NK-92 (cell line): Measurements from ENCODE around the gene TCFL5.
"Not testable (repeated sequence)": the region's sequence is repeated elsewhere in the genome, so short reads cannot be mapped to it uniquely, and the experiment has no call there.

Experiments
- DNase-seq: peaks from one replicate; lab custom pipeline; 2025; ENCODE audit not compliant: unreplicated experiment; lab: John Stamatoyannopoulos, UW

TCFL5 gene

GRCh38 chr20:62856931-62857619 is 4.5 kb downstream of the TCFL5 start:
- DNase-seq: no peak

DNA sequence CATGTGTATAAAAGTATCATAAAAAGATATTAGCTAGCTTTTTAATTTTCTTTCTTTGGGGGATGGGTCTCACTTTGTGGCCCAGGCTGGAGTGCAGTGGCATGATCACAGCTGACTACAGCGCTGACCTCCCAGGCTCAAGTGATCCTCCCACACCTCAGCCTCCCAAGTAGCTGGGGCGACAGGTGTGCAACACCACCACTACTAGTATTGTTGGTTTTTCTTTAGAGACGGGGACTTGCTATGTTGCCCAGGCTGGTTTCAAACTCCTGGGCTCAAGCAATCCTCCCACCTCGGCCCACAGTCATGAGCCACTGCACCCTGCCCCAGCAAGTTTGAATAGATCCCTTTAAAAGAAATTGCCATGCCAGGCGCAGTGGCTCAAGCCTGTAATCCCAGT is 6.5 kb downstream of the TCFL5 start:
- no peak for DNase-seq

- no peak for DNase-seq
These were observed 7.5 kb downstream of the TCFL5 start for GRCh38 chr20:62854121-62854520.

- DNase-seq: not testable (repeated sequence)
These were observed 8.3 kb downstream of the TCFL5 start for GRCh38 chr20:62853304-62853703.

GRCh38 chr20:62852841-62853240 is 8.8 kb downstream of the TCFL5 start:
- DNase-seq: no peak

- no peak for DNase-seq
These were observed 9.4 kb downstream of the TCFL5 start for GRCh38 chr20:62852196-62852595.

DNA sequence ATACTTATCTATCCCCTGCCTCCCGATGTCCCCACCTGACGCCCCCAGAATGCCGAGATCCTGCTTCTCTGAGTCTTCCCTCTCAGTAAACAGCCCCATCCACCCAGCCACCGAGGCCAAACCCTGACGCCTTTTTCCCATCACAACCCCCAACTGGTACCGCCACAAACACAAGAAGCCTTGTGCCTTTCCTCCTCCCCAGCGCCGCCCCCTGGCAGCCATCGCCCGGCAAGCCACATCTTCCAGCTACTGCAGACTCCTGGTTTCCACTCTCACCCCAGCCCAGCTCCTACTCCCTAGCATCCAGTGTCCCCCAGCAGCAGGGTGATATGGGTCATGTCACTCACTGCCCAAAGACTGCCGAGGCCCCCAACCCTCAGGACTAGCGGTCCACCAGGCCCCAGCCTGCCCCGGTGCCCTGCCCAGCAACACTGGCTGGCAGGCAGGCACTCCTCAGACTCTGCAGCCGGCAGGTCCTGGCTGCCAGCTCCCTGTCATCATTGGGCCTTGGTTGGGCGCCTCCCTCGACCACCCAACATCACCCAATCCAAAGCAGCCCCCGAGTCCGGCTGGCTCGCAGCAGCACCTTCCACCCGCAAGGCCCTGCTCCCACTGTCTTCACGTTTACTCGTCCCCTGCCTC is 11.2 kb downstream of the TCFL5 start:
- DNase-seq: no peak

DNA sequence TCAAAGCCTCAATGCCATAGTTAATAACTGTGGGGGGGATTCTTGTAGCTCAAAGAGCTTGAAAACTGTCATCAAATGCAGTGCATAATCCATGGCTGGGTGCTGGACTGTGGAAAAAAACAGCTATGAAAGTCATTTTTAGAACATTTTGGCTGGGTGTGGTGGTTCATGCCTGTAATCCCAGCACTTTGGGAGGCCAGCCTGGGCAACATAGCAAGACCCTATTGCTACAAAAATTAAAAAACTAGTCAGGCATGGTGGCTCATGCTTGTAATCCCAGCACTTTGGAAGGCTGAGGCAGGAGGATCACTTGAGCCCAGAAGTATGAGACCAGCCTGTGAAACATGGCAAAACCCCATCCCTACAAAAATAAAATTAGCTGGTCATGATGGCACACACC is 12.2 kb downstream of the TCFL5 start:
- DNase-seq: no peak

DNA sequence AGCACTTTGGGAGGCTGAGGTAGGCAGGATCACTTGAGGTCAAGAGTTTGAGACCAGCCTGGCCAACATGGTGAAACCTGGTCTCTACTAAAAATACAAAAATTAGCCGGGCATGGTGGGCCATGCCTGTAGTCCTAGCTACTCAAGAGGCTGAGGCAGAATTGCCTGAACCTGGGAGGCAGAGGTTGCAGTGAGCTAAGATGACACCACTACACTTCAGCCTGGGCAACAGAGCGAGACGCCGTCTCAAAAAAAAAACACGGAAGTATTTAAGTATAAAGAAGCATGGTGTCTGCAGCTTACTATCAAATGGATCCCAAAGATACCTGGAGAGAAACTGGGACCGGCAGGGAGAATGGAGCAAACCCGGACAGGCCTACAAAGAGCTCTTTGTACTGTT is 12.7 kb downstream of the TCFL5 start:
- not testable (repeated sequence) for DNase-seq

DNA sequence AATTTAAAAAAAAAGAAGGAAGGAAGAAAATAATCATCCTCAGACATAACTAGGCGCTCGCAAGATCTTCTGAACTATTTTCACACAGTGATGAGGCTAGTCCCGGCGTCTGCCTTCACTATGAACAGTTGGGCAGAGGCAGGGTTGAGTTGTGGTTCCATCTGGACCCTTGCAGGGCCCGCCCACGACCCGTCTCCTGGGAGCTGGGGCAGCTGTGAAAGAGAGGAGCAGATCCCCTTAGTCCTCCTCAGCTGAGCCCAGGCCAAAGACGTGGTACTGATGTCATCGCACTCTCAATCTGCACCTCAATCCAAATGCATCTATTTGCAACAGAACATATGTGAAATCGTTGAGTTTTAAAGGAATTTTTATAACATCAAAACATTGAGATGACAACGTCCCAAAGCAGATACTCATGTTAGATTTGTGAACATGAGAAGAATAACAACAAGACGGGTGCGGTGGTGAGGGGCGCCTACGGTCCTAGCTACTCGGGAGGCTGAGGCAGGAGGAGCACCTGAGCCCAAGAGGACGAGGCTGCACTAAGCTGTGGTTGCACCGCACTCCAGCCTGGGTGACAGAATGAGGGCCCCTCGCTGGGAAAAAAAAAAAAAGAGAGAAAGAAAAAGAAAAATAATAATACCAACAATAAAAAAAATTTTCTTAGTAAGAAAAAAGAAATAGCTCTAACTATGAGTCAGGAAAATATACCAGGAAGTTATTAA is 15.3 kb downstream of the TCFL5 start:
- no peak for DNase-seq

DNA sequence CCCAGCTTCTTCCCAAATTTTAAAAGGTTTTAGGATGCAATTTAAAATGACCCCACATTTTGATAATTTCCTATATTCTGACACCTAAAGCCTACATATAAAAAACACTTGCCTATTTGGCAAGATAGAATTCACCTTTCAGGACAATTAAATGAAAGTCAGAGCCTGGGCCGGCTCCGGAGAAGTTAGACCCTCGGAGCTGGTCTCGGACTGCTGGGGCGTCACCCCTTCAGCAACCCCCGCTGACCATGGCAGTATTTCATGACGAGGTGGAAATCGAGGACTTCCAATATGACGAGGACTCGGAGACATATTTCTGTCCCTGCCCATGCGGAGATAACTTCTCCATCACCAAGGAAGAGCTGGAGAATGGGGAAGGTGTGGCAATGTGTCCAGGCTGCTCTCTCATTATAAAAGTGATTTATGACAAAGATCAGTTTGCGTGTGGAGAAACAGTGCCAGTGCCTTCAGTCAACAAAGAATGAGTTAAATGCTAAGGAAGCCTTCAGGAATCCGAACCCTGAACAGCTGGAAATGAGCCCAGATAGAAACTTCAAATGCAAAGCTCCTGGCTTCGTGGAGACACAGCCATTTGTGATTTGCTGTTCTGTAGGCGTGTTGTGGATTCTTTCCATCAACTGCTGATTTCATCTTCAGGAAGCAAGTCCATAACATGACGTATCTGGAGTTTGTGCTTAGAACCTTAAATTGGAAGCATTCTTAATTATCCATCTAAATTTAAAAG is 16.0 kb downstream of the TCFL5 start:
- no peak for DNase-seq

DNA sequence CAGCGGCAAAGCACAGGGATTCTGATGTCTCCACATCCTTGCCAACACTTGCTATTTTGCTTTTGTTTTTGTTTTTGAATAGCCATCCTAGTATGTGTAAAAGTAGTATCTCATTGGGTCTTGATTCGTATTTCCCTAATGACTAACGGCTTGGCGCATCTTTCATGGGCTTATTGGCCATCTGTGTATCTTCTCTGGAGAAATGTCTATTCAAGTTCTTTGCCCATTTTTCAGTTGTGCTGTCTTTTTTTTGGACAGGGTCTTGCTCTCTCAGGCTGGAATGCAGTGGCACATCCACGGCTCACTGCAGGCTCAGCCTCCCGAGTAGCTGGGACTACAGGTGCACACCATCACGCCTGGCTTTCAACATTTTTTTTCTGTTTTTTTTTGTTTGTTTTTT is 17.4 kb downstream of the TCFL5 start:
- DNase-seq: no peak

- DNase-seq: no peak
These were observed 18.0 kb downstream of the TCFL5 start for GRCh38 chr20:62843656-62844055.

- DNase-seq: no peak
These were observed 19.9 kb downstream of the TCFL5 start for GRCh38 chr20:62841705-62842212.

DNA sequence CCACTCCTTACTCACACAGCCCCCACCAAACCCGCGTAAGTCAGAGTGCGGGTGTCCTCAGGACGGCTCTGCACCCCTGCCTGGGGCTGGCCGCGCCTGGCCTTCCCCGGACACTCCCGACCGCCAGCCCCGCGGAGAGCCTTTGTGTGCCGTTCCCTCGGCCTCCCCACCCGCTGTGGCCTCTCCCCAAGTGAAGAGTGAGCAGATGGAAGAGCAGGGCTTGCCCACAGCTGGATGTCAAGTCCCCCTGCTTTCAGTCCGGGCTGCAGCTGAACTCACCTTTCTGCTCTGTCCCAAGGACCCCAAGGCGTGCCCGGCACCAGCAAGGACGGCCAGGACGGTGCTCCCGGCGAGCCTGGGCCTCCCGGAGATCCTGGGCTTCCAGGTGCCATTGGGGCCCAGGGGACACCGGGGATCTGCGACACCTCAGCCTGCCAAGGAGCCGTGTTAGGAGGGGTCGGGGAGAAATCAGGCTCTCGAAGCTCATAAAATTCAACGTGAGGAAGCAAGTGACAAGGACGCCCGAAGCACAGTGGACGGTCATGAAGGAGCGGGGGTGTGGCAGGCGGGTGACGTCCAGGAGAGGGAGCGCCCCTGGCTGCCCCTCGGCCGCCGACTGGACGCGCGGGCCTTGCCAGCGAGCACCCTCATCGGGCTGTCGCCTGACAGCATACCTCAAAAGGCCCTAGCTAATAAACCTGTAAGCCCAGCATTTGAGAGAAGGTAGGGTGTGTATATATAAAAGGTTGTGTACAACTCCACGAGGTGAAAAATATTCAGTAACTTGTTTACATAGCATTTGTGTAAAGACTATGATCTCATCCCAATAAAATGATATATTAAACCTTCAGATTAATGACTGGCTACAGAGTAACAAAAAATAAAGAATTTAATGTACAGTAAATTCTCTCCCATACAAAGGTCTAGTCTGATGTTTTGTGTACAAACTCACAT is 21.1 kb downstream of the TCFL5 start:
- no peak for DNase-seq

DNA sequence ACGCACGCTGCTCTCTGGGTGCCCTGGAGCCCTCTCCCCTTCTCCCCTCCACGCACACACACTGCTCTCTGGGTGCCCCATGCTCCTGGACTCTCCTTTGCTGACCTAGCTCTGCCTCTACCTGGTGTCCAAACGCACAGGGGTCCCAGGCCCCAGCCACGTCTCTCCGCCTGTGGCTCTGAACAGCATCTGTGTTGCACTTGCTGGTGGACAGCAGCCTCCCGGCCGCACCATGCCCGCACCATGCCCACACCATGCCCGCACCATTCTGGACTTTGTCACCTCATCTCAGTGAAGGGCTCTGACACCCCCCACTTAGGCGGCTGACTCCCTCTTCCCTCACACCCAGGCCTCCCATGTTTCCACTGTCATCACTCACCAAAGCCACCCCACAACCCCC is 21.8 kb downstream of the TCFL5 start:
- no peak for DNase-seq

DNA sequence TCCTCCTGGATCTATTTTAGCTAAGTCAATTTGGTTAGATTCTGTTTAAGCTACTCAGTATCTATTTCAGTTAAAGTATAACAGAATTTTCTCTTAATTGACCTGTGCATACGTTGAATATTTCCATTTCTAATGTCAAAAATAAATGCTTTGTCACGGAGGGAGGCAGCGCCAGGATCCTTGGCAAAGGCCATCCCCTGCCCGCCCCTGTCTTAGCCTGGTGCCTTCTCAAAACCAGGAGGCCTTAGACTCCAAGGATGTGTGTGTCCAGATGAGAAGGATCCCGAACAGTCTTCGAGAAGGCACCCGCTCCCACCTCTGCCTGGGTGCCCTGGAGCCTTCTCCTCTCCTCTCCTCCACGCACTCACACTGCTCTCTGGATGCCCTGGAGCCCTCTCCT is 22.4 kb downstream of the TCFL5 start:
- no peak for DNase-seq

DNA sequence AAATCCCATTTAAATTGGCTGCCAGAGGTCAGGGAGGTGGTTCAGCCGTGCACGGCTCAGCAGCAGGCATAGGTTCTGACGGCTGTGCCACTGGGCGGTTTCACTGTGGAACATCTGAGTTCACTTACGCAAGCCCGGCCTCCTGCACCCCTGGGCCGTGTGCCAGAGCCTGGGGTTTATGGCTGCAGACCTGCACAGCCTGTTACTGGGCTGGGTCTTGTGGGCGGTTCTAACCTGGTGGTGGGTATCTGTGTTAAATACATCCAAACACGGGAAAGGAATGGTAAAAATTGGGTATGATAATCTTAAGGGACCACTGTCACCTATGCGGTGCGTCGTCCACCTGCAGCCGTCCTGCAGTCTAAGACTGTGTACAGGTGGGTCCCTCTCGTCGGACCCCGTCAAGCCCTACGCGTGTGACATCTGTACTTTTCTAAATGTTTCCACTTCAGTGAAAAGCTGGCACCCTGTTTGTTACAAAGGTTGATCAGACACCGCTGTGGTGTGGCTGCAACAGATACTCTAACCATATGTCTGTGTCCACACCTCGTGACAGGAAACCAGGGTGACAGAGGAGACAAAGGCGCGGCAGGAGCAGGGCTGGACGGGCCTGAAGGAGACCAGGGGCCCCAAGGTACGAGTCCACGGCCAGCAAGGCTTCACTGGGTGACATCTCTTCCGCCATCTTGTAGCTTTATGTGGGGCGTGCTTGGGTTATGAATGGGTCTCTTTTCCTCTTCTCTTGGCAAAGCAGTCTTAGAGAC is 23.3 kb downstream of the TCFL5 start:
- no peak for DNase-seq

DNA sequence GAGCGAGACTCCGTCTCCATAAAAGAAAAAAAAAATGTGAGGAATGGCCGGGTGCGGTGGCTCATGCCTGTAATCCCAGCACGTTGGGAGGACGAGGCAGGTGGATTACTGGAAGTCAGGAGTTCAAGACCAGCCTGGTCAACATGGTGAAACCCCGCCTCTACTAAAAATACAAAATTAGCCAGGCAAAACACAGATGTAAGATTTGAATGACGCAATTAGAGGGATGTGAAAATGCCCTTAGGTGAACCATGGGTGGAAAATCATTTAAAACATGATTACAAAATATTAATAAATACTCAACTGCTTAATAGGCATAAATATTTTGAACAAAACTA is 23.9 kb downstream of the TCFL5 start:
- no peak for DNase-seq
